HG02852 (cell line): ENCODE data around the gene LMNTD1.
"Not testable (repeated sequence)": the region's sequence is repeated elsewhere in the genome, so short reads cannot be mapped to it uniquely, and the experiment has no call there.

Experiments used
- ATAC-seq: cut with Tn5 transposase; IDR thresholded peaks from one replicate; pipeline ENCODE4 v1.9.1; 2021; ENCODE audit warnings: mild to moderate bottlenecking, moderate library complexity; ENCODE audit not compliant: unreplicated experiment

LMNTD1 gene

GRCh38 chr12:25433581-25434325 is 119.3 kb downstream of the LMNTD1 start:
- no peak for ATAC-seq

GRCh38 chr12:25433024-25433423 is 120.1 kb downstream of the LMNTD1 start:
- ATAC-seq = no peak

GRCh38 chr12:25427337-25428249 is 125.5 kb downstream of the LMNTD1 start:
- no peak for ATAC-seq

- not testable (repeated sequence) for ATAC-seq
Observed at GRCh38 chr12:25426821-25427220, 126.3 kb downstream of the LMNTD1 start.
